HepG2 (cell line): ENCODE results near the gene RAB11FIP5. TPM values are rescaled to one million over a fixed set of nuclear protein-coding genes. Genes with fewer than 3 reads are reported as not detected.

Experiments
- ATAC-seq: fragments of 200-7000 bp; cut with Tn5 transposase; 3 replicates; pipeline ENCODE4 v1.9.1; 2020; ENCODE audit warnings: mild to moderate bottlenecking, moderate library complexity
- BruUV-seq: library from RNA; stranded (reverse); fragments of 400-500 nt; replicated peaks from 2 replicates; lab custom pipeline; 2021; lab: Mats Ljungman, UMichigan
- CTCF ChIA-PET: fragments of 300-600 bp; formaldehyde crosslinking; extraction: SDS; loops from one replicate; lab custom pipeline; 2021; ENCODE audit warnings: low total read pairs, inconsistent platforms, low intra/inter-chr PET ratio; lab: Yijun Ruan, JAX
- POLR2A ChIA-PET: fragments of 350-600 bp; sonication (Branson Sonifier 250); formaldehyde crosslinking; loops from one replicate; lab custom pipeline; 2020; ENCODE audit warnings: antibody characterized with exemption, inconsistent platforms; lab: Yijun Ruan, JAX
- DNase-seq: peaks from one replicate; pipeline ENCODE4 v3.0.0-alpha.2; 2015; ENCODE audit warnings: low spot score
- FAIRE-seq: peaks from 3 replicates; lab custom pipeline; 2011; peaks lifted over from hg19 to GRCh38; lab: Jason Lieb, UNC
- H2AFZ ChIP-seq: one replicate; pipeline ENCODE4 v1.6.1; 2011; ENCODE audit warnings: low read length, inconsistent platforms
- H3K27ac ChIP-seq: fragments of 300-600 bp; 3 replicates; pipeline ENCODE4 v1.8.0; 2011; ENCODE audit warnings: mixed run types, mild to moderate bottlenecking, mixed read lengths, low read length, inconsistent platforms; ENCODE audit not compliant: insufficient read depth; ENCODE audit errors: extremely low read length
- H3K27me3 ChIP-seq, 2 experiments: fragments of 200-600 bp in 1 of 2; 2 replicates in 1 of 2; 3 replicates in 1 of 2; pipeline versions ENCODE4 v1.6.0 to v1.8.0; 2011; ENCODE audit warnings: low read length in 2 of 2, mild to moderate bottlenecking in 2 of 2, moderate library complexity in 2 of 2, inconsistent platforms in 1 of 2; ENCODE audit not compliant: insufficient read depth in 2 of 2, control insufficient read depth in 1 of 2
- H3K36me3 ChIP-seq, 2 experiments: fragments of 200-600 bp in 1 of 2; replicated peaks in 1 of 2; 2 replicates in 1 of 2; 3 replicates in 1 of 2; pipeline versions ENCODE4 v1.5.1 to v1.8.0; 2011; ENCODE audit warnings: low read length in 2 of 2, inconsistent platforms in 1 of 2; ENCODE audit not compliant: insufficient read depth in 2 of 2, control insufficient read depth in 1 of 2
- H3K4me1 ChIP-seq: 2 replicates; pipeline ENCODE4 v1.5.1; 2012; ENCODE audit warnings: low read length, inconsistent platforms; ENCODE audit not compliant: insufficient read depth
- H3K4me2 ChIP-seq: 2 replicates; pipeline ENCODE4 v1.6.0; 2011; ENCODE audit warnings: low read depth, low read length, inconsistent platforms
- H3K4me3 ChIP-seq, 3 experiments: fragments of 200-600 bp in 1 of 3; sonication (generic), shearing (Covaris generic) in 1 of 3; replicated peaks in 1 of 3; 2 replicates each; pipeline ENCODE4 v1.5.1; 2011 to 2016; ENCODE audit warnings: low read length in 3 of 3, inconsistent platforms in 2 of 3, low read depth in 2 of 3, mild to moderate bottlenecking in 2 of 3, control low read depth in 1 of 3, mixed read lengths in 1 of 3; ENCODE audit not compliant: insufficient read depth in 1 of 3
- H3K79me2 ChIP-seq: one replicate; pipeline ENCODE4 v1.6.1; 2011; ENCODE audit warnings: low read length, inconsistent platforms; ENCODE audit not compliant: insufficient read depth
- H3K9ac ChIP-seq: 2 replicates; pipeline ENCODE4 v1.6.0; 2011; ENCODE audit warnings: mild to moderate bottlenecking, low read depth, low read length, inconsistent platforms; ENCODE audit not compliant: insufficient read depth
- H3K9me3 ChIP-seq: 2 replicates; pipeline ENCODE4 v1.5.1; 2012; ENCODE audit warnings: mild to moderate bottlenecking, low read length
- H4K20me1 ChIP-seq: 2 replicates; pipeline ENCODE4 v1.6.0; 2011; ENCODE audit warnings: inconsistent platforms, mild to moderate bottlenecking, low read length, moderate library complexity; ENCODE audit not compliant: insufficient read depth
- NR3C1 ChIP-seq: sonication (generic); formaldehyde crosslinking; IDR thresholded peaks from 2 replicates; pipeline ENCODE4 v1.4.0; 2020; ENCODE audit warnings: missing genetic modification reagents
- PPARG ChIP-seq: conservative IDR thresholded peaks from 2 replicates; pipeline ENCODE4 v1.6.1; 2016; ENCODE audit warnings: missing biosample characterization, missing genetic modification reagents
- RAD51 ChIP-seq: fragments of 450-650 bp; IDR thresholded peaks from 2 replicates; pipeline ENCODE4 v1.6.1; 2016; ENCODE audit warnings: borderline replicate concordance
- ZBTB20 ChIP-seq: sonication (generic); formaldehyde crosslinking; IDR thresholded peaks from 2 replicates; pipeline ENCODE4 v1.8.1; 2023; ENCODE audit warnings: missing genetic modification reagents, low read depth, mild to moderate bottlenecking, borderline replicate concordance
- WGBS: methylation state at CpG from one replicate; pipeline ENCODE4 v1.1.6; 2017; ENCODE audit warnings: low lambda C conversion rate; 5-methylcytosine and 5-hydroxymethylcytosine counted together
- in situ Hi-C: cut with HindIII; loops from 2 replicates; pipeline ENCODE4 v1.10.0; 2017; ENCODE audit warnings: low pct_unique_long_range_greater_than_20kb; ENCODE audit not compliant: extremely low pct_ligation_motif_present
- intact Hi-C: fragments of 100-400 bp; cut with micrococcal nuclease; formaldehyde crosslinking; loops from one replicate; pipeline ENCODE4 v1.10.0; 2022; ENCODE audit not compliant: unreplicated experiment
- polyA plus RNA-seq, 8 experiments: library from polyadenylated mRNA; depleted of rRNA in 3 of 8; stranded (reverse) in 7 of 8; unstranded in 1 of 8; fragments of >200 nt; fragmentation: Illumina TruSeq in 4 of 8; extraction: Trizol in 4 of 8; gene quantifications; 2 replicates each; pipeline versions ENCODE4 v1.2.1 to v1.2.3, GENCODE V29; 2011 to 2016; ENCODE audit warnings: low read depth in 4 of 8, missing spikeins in 1 of 8, mixed read lengths in 1 of 8; ENCODE audit not compliant: insufficient read depth in 1 of 8
- total RNA-seq, 5 experiments: library from RNA; depleted of rRNA; stranded (reverse); fragments of >200 nt; fragmentation: Illumina TruSeq; extraction: Trizol; gene quantifications; 2 replicates each; pipeline ENCODE4 v1.2.3, GENCODE V29; 2016; ENCODE audit warnings: low read depth in 1 of 5
- TF ChIP-seq, protein P1 (sequence below): sonication (generic); formaldehyde crosslinking; IDR thresholded peaks from 2 replicates; pipeline ENCODE4 v1.4.0; 2020; ENCODE audit warnings: missing genetic modification reagents
- TF ChIP-seq, protein P2 (sequence below): sonication (generic); formaldehyde crosslinking; IDR thresholded peaks from 2 replicates; pipeline ENCODE4 v1.9.0; 2021; ENCODE audit warnings: missing genetic modification reagents, mild to moderate bottlenecking, borderline replicate concordance
- TF ChIP-seq, protein P3 (sequence below): sonication (generic); formaldehyde crosslinking; IDR thresholded peaks from 2 replicates; pipeline ENCODE4 v1.8.0; 2023; ENCODE audit warnings: mild to moderate bottlenecking, missing genetic modification reagents
- TF ChIP-seq, protein P4 (sequence below): IDR thresholded peaks from 2 replicates; pipeline ENCODE4 v1.6.1; 2016; ENCODE audit warnings: missing compliant biosample characterization, missing genetic modification reagents, borderline replicate concordance
- TF ChIP-seq, protein P5 (sequence below): sonication (generic); formaldehyde crosslinking; IDR thresholded peaks from 2 replicates; pipeline ENCODE4 v1.5.0; 2020; ENCODE audit warnings: mild to moderate bottlenecking, missing genetic modification reagents, borderline replicate concordance

The RAB11FIP5 gene
- total and polyA plus RNA-seq, 2 of the 13 experiments (the other 11 are each of a cell fraction or from before 2014, with no cell fraction given) = 9.4 to 22.9 TPM

DNA sequence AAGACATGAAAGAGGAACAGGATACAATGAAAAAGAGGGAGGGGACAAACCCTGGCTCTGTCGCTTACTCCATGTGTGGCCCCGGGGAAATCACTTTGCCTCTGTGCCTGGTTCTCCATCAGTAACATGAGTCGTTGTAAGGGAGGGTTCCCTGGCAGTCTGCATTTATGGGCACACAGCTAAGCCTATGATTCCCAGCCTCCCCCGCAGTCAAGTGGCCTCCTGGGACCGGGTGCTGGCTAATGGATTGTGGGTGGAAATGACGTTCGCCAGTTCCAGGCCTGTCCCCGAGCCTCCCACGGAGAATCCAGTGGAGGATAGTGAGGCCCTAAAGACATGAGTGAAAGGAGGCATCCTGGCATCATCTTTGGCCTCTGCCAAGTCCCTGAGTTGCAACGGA lies 83.9 kb downstream of the RAB11FIP5 start (continued):
- TF ChIP-seq, protein P1, sequence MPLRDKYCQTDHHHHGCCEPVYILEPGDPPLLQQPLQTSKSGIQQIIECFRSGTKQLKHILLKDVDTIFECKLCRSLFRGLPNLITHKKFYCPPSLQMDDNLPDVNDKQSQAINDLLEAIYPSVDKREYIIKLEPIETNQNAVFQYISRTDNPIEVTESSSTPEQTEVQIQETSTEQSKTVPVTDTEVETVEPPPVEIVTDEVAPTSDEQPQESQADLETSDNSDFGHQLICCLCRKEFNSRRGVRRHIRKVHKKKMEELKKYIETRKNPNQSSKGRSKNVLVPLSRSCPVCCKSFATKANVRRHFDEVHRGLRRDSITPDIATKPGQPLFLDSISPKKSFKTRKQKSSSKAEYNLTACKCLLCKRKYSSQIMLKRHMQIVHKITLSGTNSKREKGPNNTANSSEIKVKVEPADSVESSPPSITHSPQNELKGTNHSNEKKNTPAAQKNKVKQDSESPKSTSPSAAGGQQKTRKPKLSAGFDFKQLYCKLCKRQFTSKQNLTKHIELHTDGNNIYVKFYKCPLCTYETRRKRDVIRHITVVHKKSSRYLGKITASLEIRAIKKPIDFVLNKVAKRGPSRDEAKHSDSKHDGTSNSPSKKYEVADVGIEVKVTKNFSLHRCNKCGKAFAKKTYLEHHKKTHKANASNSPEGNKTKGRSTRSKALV (CRISPR knock-in tag) = no peak
- TF ChIP-seq, protein P2, sequence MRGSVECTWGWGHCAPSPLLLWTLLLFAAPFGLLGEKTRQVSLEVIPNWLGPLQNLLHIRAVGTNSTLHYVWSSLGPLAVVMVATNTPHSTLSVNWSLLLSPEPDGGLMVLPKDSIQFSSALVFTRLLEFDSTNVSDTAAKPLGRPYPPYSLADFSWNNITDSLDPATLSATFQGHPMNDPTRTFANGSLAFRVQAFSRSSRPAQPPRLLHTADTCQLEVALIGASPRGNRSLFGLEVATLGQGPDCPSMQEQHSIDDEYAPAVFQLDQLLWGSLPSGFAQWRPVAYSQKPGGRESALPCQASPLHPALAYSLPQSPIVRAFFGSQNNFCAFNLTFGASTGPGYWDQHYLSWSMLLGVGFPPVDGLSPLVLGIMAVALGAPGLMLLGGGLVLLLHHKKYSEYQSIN (CRISPR knock-in tag) = no peak
- no peak for TF ChIP-seq RAD51

DNA sequence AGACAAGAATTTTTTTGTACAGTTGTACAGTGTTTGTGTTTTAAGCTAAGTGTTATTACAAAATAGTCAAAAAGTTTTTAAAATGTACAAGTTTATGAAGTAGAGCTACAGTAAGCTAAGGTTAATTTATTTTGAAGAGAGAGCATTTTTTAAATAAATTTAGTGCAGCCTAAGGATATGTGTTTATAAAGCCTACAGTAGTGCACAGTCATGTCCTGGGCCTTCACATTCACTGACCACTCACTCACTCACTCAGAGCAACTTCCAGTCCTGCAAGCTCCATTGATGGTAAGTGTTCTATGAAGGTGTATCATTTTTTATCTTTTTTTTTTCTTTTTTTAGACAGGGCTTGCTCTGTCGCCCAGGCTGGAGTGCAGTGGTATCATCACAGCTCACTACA lies 85.4 kb downstream of the RAB11FIP5 start:
- 97% methylated on average over 1 of the region's 1 CpG for WGBS
- DNase-seq = no peak
- Histone ChIP-seq H3K9ac (no peak overlapping the region), H3K9me3 (no peaks in the 10 kb centered on the region), H3K36me3 (peaks cover 5 to 19% of the 10 kb centered on the region in 2 experiments; a peak in 3 of 5 replicates), H3K79me2 (peaks cover 2% of the 10 kb centered on the region), H3K27ac (no peak overlapping the region), H3K4me1 (peaks cover 39% of the 10 kb centered on the region), H4K20me1 (no peaks in the 10 kb centered on the region), H2AFZ (no peak overlapping the region), H3K4me3 (no peak overlapping the region), H3K4me2 (no peak overlapping the region), H3K27me3 (no peaks in the 10 kb centered on the region)
- ChIA-PET POLR2A (no interaction called here), CTCF (no interaction called here)
- intact Hi-C loops = no loop called here
- ATAC-seq = no peak
- in situ Hi-C loops = no loop called here
- BruUV-seq = no TSS peak
- no peak for FAIRE-seq
- TF ChIP-seq, protein P3, sequence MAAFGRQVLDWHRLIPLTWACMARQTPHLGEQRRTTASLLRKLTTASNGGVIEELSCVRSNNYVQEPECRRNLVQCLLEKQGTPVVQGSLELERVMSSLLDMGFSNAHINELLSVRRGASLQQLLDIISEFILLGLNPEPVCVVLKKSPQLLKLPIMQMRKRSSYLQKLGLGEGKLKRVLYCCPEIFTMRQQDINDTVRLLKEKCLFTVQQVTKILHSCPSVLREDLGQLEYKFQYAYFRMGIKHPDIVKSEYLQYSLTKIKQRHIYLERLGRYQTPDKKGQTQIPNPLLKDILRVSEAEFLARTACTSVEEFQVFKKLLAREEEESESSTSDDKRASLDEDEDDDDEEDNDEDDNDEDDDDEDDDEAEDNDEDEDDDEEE = no peak
- TF ChIP-seq ZBTB20 (CRISPR knock-in tag) = no peak
- no peak for TF ChIP-seq PPARG
- TF ChIP-seq, protein P4, sequence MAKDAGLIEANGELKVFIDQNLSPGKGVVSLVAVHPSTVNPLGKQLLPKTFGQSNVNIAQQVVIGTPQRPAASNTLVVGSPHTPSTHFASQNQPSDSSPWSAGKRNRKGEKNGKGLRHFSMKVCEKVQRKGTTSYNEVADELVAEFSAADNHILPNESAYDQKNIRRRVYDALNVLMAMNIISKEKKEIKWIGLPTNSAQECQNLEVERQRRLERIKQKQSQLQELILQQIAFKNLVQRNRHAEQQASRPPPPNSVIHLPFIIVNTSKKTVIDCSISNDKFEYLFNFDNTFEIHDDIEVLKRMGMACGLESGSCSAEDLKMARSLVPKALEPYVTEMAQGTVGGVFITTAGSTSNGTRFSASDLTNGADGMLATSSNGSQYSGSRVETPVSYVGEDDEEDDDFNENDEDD = no peak
- TF ChIP-seq, protein P5, sequence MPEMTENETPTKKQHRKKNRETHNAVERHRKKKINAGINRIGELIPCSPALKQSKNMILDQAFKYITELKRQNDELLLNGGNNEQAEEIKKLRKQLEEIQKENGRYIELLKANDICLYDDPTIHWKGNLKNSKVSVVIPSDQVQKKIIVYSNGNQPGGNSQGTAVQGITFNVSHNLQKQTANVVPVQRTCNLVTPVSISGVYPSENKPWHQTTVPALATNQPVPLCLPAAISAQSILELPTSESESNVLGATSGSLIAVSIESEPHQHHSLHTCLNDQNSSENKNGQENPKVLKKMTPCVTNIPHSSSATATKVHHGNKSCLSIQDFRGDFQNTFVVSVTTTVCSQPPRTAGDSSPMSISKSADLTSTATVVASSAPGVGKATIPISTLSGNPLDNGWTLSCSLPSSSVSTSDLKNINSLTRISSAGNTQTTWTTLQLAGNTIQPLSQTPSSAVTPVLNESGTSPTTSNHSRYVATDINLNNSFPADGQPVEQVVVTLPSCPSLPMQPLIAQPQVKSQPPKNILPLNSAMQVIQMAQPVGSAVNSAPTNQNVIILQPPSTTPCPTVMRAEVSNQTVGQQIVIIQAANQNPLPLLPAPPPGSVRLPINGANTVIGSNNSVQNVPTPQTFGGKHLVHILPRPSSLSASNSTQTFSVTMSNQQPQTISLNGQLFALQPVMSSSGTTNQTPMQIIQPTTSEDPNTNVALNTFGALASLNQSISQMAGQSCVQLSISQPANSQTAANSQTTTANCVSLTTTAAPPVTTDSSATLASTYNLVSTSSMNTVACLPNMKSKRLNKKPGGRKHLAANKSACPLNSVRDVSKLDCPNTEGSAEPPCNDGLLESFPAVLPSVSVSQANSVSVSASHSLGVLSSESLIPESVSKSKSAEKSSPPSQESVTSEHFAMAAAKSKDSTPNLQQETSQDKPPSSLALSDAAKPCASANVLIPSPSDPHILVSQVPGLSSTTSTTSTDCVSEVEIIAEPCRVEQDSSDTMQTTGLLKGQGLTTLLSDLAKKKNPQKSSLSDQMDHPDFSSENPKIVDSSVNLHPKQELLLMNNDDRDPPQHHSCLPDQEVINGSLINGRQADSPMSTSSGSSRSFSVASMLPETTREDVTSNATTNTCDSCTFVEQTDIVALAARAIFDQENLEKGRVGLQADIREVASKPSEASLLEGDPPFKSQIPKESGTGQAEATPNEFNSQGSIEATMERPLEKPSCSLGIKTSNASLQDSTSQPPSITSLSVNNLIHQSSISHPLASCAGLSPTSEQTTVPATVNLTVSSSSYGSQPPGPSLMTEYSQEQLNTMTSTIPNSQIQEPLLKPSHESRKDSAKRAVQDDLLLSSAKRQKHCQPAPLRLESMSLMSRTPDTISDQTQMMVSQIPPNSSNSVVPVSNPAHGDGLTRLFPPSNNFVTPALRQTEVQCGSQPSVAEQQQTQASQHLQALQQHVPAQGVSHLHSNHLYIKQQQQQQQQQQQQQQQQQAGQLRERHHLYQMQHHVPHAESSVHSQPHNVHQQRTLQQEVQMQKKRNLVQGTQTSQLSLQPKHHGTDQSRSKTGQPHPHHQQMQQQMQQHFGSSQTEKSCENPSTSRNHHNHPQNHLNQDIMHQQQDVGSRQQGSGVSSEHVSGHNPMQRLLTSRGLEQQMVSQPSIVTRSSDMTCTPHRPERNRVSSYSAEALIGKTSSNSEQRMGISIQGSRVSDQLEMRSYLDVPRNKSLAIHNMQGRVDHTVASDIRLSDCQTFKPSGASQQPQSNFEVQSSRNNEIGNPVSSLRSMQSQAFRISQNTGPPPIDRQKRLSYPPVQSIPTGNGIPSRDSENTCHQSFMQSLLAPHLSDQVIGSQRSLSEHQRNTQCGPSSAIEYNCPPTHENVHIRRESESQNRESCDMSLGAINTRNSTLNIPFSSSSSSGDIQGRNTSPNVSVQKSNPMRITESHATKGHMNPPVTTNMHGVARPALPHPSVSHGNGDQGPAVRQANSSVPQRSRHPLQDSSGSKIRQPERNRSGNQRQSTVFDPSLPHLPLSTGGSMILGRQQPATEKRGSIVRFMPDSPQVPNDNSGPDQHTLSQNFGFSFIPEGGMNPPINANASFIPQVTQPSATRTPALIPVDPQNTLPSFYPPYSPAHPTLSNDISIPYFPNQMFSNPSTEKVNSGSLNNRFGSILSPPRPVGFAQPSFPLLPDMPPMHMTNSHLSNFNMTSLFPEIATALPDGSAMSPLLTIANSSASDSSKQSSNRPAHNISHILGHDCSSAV (CRISPR knock-in tag) = no peak
- TF ChIP-seq NR3C1 (CRISPR knock-in tag) = no peak
